Activated naive CD4-positive, alpha-beta T cell (primary cell): Measurements from ENCODE around the gene ZNF557.

Experiments used
- DNase-seq, 4 experiments: peaks; one replicate each; lab custom pipeline; 2025; lab: John Stamatoyannopoulos, UW

ZNF557 gene

DNA sequence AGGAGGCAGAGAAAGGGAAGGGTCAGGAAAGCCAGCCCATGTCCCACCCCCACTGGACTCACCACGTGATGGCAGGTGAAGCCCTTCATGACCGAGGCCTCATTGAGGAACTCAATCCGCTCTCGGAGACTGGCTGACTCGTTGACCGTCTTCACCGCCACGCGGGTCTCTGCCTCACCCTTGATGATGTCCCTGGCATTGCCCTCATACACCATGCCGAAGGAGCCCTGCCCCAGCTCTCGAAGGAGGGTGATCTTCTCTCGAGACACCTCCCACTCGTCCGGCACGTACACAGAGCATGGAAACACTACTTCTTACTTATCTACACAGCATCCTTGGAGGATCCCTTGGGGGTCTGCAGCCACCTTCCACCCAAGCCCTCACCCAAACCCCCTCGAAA lies 55.7 kb downstream of the ZNF557 start:
- DNase-seq, result no peak

DNA sequence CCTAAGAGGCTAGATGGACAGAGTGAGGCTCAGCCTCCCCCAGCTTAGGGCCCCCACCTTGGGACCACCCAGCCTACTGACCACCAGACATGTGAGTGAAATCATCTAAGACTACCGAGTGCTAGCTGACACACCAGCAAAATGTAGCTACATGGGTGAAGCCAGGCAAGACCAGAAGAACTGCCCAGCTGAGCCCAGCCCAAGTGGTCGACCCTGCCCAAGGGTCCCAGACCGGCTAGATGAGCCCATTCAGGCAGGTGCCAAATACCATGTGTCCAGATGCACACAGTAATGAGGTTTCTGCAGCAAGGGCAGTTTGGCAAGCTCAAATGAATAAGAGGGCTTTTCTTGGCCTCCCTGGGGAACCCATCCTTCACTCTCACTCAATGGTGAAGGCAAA lies 56.6 kb downstream of the ZNF557 start:
- DNase-seq, result no peak

DNA sequence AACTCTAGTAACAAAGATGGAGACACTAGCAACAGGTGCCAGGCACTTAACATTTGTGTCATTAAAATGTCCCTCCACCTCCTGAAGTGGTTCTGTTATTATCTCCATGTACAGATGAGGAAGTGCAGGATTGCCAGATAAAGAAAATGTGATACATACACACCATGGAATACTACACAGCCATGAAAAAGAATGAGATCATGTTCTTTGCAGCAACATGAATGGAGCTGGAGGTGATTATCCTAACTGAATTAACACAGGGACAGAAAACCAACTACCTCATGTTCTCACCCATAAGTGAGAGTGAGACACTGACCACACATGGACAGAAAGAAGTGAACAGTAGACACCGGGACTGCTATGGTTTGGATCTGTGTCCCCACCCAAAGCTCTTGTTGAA lies 60.5 kb downstream of the ZNF557 start:
- no peak for DNase-seq

GRCh38 chr19:7132054-7132453 lies 62.6 kb downstream of the ZNF557 start:
- DNase-seq, result no peak

DNA sequence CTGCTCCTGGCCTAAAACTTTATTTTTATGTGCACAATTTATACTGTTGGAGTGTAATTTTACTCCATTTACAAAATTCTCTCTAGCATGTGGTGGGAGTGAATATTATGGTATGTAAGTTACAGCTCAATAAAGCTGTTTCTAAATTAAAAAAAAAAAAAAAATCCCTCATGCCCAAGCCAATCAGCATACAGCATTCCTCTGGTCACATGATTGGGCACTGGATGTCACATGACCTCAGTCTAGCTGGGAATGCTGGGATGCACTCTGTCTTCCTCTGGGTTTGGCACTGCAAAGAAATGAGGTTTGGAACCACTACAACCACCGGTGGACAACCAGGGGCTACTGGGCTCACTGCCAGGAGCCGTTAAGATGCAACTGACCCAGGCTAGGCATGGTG lies 67.6 kb downstream of the ZNF557 start:
- no peak for DNase-seq
